ENCODE results near the gene FCRLA.

FCRLA gene

GRCh38 chr1:161731241-161731640 lies 24.2 kb downstream of the FCRLA start:
- Histone ChIP-seq H2BK5ac (ENCODE audit: low read length) (no peak overlapping the region), H3K23ac (ENCODE audit: low read length) (no peak overlapping the region), H3K79me2 (ENCODE audit: control insufficient read depth, insufficient read depth, low read length) (no peaks in the 10 kb centered on the region), H3K56ac (ENCODE audit: low read length) (no peak overlapping the region), H3K4me3 (ENCODE audit: low read length) (no peak overlapping the region), H2BK15ac (replicated peaks; ENCODE audit: low read depth) (no peak overlapping the region), H2AK5ac (ENCODE audit: low read length) (no peak overlapping the region), H3K36me3 (ENCODE audit: control insufficient read depth, insufficient read depth, low read length) (no peaks in the 10 kb centered on the region), H3K27ac (ENCODE audit: low read depth, low read length) (peak overlapping the region; percentile 57), H2BK120ac (ENCODE audit: low read depth, low read length) (no peak overlapping the region), H4K5ac (ENCODE audit: low read length) (no peak overlapping the region), H3K4me2 (ENCODE audit: low read length) (no peak overlapping the region), H3K4me1 (ENCODE audit: control insufficient read depth, low read depth, low read length) (peaks cover 9% of the 10 kb centered on the region), H4K8ac (ENCODE audit: low read depth, low read length) (no peak overlapping the region), H3K18ac (ENCODE audit: low read length) (no peak overlapping the region), H3K4ac (ENCODE audit: low read depth, low read length) (no peak overlapping the region), H3K9ac (ENCODE audit: low read length) (no peak overlapping the region), H3K27me3 (ENCODE audit: insufficient read depth, low read length, poor library complexity) (no peaks in the 10 kb centered on the region), H3K79me1 (ENCODE audit: low read length) (no peaks in the 10 kb centered on the region)
- peak; percentile 59 for DNase-seq
- WGBS (ENCODE audit: extremely low coverage, insufficient coverage, low lambda C conversion rate): no CpG with 5 or more reads among the region's 6 CpGs

DNA sequence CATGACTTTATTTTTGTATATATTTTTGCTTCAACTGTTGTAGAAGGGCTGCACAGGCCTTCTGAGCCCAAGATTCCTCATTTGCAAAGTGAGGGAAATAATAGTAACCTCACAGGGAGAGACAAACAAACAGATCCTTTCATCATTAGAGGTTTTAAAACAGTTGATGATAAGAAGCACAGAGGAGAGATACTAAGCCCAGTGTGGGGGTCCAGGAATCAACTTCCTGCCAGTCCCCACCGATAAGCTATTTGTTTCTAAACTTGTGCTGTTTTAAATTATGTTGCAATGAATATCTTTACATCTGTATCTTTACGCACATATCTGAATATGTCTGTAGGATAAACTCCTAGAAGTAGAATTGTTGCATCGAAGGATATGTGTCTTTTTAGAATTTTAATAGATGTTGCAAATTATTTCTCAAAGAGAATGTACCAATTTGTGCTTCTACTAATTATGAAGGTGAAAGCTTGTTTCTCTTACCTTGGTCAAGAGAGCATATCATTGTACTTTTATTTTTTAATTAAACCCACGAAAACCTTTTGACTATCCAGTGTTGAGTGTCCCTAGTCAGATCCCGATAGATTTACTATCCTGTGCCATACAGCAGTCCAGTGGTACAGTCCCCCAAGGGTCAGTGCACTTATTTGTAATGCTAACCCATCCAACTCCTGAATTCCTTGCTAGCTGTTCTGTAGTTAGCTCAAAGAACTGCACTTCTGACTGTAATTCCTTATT lies 25.1 kb downstream of the FCRLA start:
- H2BK15ac ChIP-seq (replicated peaks; ENCODE audit: low read depth): no peak overlapping the region
- no peaks in the 10 kb centered on the region for H3K79me1 ChIP-seq (ENCODE audit: low read length)
- H2BK5ac ChIP-seq (ENCODE audit: low read length): no peak overlapping the region
- peak overlapping the region; percentile 57 for H3K27ac ChIP-seq (ENCODE audit: low read depth, low read length)
- peak; percentile 54 for DNase-seq
- no peak overlapping the region for H3K9ac ChIP-seq (ENCODE audit: low read length)
- no peak overlapping the region for H4K8ac ChIP-seq (ENCODE audit: low read depth, low read length)
- H4K5ac ChIP-seq (ENCODE audit: low read length): no peak overlapping the region
- no peaks in the 10 kb centered on the region for H3K27me3 ChIP-seq (ENCODE audit: insufficient read depth, low read length, poor library complexity)
- no peak overlapping the region for H3K23ac ChIP-seq (ENCODE audit: low read length)
- no peak overlapping the region for H2BK120ac ChIP-seq (ENCODE audit: low read depth, low read length)
- H3K79me2 ChIP-seq (ENCODE audit: control insufficient read depth, insufficient read depth, low read length): no peaks in the 10 kb centered on the region
- H3K18ac ChIP-seq (ENCODE audit: low read length): no peak overlapping the region
- no CpG with 5 or more reads among the region's 5 CpGs for WGBS (ENCODE audit: extremely low coverage, insufficient coverage, low lambda C conversion rate)
- no peak overlapping the region for H3K4me2 ChIP-seq (ENCODE audit: low read length)
- peaks cover 9% of the 10 kb centered on the region for H3K4me1 ChIP-seq (ENCODE audit: control insufficient read depth, low read depth, low read length)
- no peak overlapping the region for H3K56ac ChIP-seq (ENCODE audit: low read length)
- no peak overlapping the region for H3K4ac ChIP-seq (ENCODE audit: low read depth, low read length)
- H3K36me3 ChIP-seq (ENCODE audit: control insufficient read depth, insufficient read depth, low read length): no peaks in the 10 kb centered on the region
- no peak overlapping the region for H3K4me3 ChIP-seq (ENCODE audit: low read length)
- no peak overlapping the region for H2AK5ac ChIP-seq (ENCODE audit: low read length)

DNA sequence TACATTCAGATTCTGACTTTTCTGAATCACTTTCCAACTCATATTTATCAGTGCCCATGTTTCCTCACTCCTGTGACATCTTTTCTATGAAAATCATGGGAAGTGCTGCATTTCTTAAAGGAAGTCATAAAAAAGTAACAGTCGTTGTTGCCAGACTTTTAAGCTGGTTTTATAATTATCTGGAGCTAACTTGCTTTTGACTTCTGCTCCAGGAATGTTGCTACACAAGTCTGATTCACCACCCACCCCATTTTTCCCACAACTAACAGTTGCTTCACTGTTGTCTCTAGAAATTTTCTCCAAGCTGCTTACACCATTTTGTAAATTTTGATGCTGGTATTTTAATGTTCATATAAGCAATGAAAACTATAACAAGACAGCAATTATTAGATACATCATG lies 26.5 kb downstream of the FCRLA start:
- H3K4me2 ChIP-seq (ENCODE audit: low read length): no peak overlapping the region
- H3K4me3 ChIP-seq (ENCODE audit: low read length): no peak overlapping the region
- no peak overlapping the region for H3K23ac ChIP-seq (ENCODE audit: low read length)
- no peak overlapping the region for H3K9ac ChIP-seq (ENCODE audit: low read length)
- H3K79me2 ChIP-seq (ENCODE audit: control insufficient read depth, insufficient read depth, low read length): no peaks in the 10 kb centered on the region
- H3K18ac ChIP-seq (ENCODE audit: low read length): no peak overlapping the region
- WGBS (ENCODE audit: extremely low coverage, insufficient coverage, low lambda C conversion rate): no CpG with 5 or more reads among the region's 1 CpG
- H4K5ac ChIP-seq (ENCODE audit: low read length): no peak overlapping the region
- no peak overlapping the region for H3K56ac ChIP-seq (ENCODE audit: low read length)
- no peak overlapping the region for H2BK15ac ChIP-seq (replicated peaks; ENCODE audit: low read depth)
- no peak overlapping the region for H3K4ac ChIP-seq (ENCODE audit: low read depth, low read length)
- H4K8ac ChIP-seq (ENCODE audit: low read depth, low read length): no peak overlapping the region
- H3K27ac ChIP-seq (ENCODE audit: low read depth, low read length): no peak overlapping the region
- no peak overlapping the region for H2AK5ac ChIP-seq (ENCODE audit: low read length)
- H3K4me1 ChIP-seq (ENCODE audit: control insufficient read depth, low read depth, low read length): peaks cover 9% of the 10 kb centered on the region
- no peak overlapping the region for H2BK5ac ChIP-seq (ENCODE audit: low read length)
- H3K79me1 ChIP-seq (ENCODE audit: low read length): no peaks in the 10 kb centered on the region
- H2BK120ac ChIP-seq (ENCODE audit: low read depth, low read length): no peak overlapping the region
- no peaks in the 10 kb centered on the region for H3K27me3 ChIP-seq (ENCODE audit: insufficient read depth, low read length, poor library complexity)
- DNase-seq: no peak
- no peaks in the 10 kb centered on the region for H3K36me3 ChIP-seq (ENCODE audit: control insufficient read depth, insufficient read depth, low read length)

- Histone ChIP-seq H3K4me3 (ENCODE audit: low read length) (no peak overlapping the region), H3K79me1 (ENCODE audit: low read length) (no peaks in the 10 kb centered on the region), H4K8ac (ENCODE audit: low read depth, low read length) (no peak overlapping the region), H3K4me2 (ENCODE audit: low read length) (no peak overlapping the region), H3K23ac (ENCODE audit: low read length) (no peak overlapping the region), H3K9ac (ENCODE audit: low read length) (no peak overlapping the region), H3K27ac (ENCODE audit: low read depth, low read length) (no peak overlapping the region), H2BK5ac (ENCODE audit: low read length) (no peak overlapping the region), H2BK120ac (ENCODE audit: low read depth, low read length) (no peak overlapping the region), H3K79me2 (ENCODE audit: control insufficient read depth, insufficient read depth, low read length) (no peaks in the 10 kb centered on the region), H3K4ac (ENCODE audit: low read depth, low read length) (no peak overlapping the region), H3K56ac (ENCODE audit: low read length) (no peak overlapping the region), H3K18ac (ENCODE audit: low read length) (no peak overlapping the region), H4K5ac (ENCODE audit: low read length) (no peak overlapping the region), H3K36me3 (ENCODE audit: control insufficient read depth, insufficient read depth, low read length) (no peaks in the 10 kb centered on the region), H3K27me3 (ENCODE audit: insufficient read depth, low read length, poor library complexity) (no peaks in the 10 kb centered on the region), H3K4me1 (ENCODE audit: control insufficient read depth, low read depth, low read length) (peaks cover 4% of the 10 kb centered on the region), H2AK5ac (ENCODE audit: low read length) (no peak overlapping the region), H2BK15ac (replicated peaks; ENCODE audit: low read depth) (no peak overlapping the region)
- no peak for DNase-seq
- WGBS (ENCODE audit: extremely low coverage, insufficient coverage, low lambda C conversion rate): no CpG with 5 or more reads among the region's 3 CpGs
Observed at GRCh38 chr1:161735837-161736236, 28.8 kb downstream of the FCRLA start.

- Histone ChIP-seq H3K23ac (ENCODE audit: low read length) (no peak overlapping the region), H2BK15ac (replicated peaks; ENCODE audit: low read depth) (no peak overlapping the region), H3K4me3 (ENCODE audit: low read length) (no peak overlapping the region), H2BK5ac (ENCODE audit: low read length) (no peak overlapping the region), H2AK5ac (ENCODE audit: low read length) (no peak overlapping the region), H3K9ac (ENCODE audit: low read length) (no peak overlapping the region), H3K4me1 (ENCODE audit: control insufficient read depth, low read depth, low read length) (peaks cover 3% of the 10 kb centered on the region), H3K27me3 (ENCODE audit: insufficient read depth, low read length, poor library complexity) (no peaks in the 10 kb centered on the region), H3K79me1 (ENCODE audit: low read length) (no peaks in the 10 kb centered on the region), H4K8ac (ENCODE audit: low read depth, low read length) (no peak overlapping the region), H3K36me3 (ENCODE audit: control insufficient read depth, insufficient read depth, low read length) (no peaks in the 10 kb centered on the region), H3K56ac (ENCODE audit: low read length) (no peak overlapping the region), H3K4ac (ENCODE audit: low read depth, low read length) (no peak overlapping the region), H3K27ac (ENCODE audit: low read depth, low read length) (no peak overlapping the region), H2BK120ac (ENCODE audit: low read depth, low read length) (no peak overlapping the region), H3K18ac (ENCODE audit: low read length) (no peak overlapping the region), H3K4me2 (ENCODE audit: low read length) (no peak overlapping the region), H3K79me2 (ENCODE audit: control insufficient read depth, insufficient read depth, low read length) (no peaks in the 10 kb centered on the region), H4K5ac (ENCODE audit: low read length) (no peak overlapping the region)
- no CpG with 5 or more reads among the region's 4 CpGs for WGBS (ENCODE audit: extremely low coverage, insufficient coverage, low lambda C conversion rate)
- peak; percentile 50 for DNase-seq
Observed at GRCh38 chr1:161736335-161736969, 29.4 kb downstream of the FCRLA start.

Measured in mesendoderm (in vitro differentiated cells).